Aortic smooth muscle cell (primary cell): ENCODE data around the gene NCAM1. TPM values are rescaled to one million over a fixed set of nuclear protein-coding genes. Genes with fewer than 3 reads are reported as not detected.

Experiments
- total RNA-seq: library from RNA; depleted of rRNA; stranded (reverse); fragments of >200 nt; gene quantifications from 2 replicates; pipeline ENCODE4 v1.2.3, GENCODE V29; 2014

NCAM1 gene
- total RNA-seq = 0.13 and 0.50 TPM in 2 replicates

GRCh38 chr11:112961146-112961668, at the start of gene NCAM1:
Gene NCAM1, plus strand, starts transcription at chr11:112961420.

GRCh38 chr11:113314389-113315301, 353.4 kb downstream of the NCAM1 start, which contains the start of gene TTC12:
Gene TTC12, plus strand, starts transcription at chr11:113314583. Its CDS starts 1,675 bp downstream, at chr11:113316258.

